Hair follicular keratinocyte (primary cell): ENCODE measurements around the gene KIAA0040. TPM values are rescaled to one million over a fixed set of nuclear protein-coding genes. Genes with fewer than 3 reads are reported as not detected.

Experiments used
- total RNA-seq: library from RNA; depleted of rRNA; stranded (reverse); fragments of >200 nt; gene quantifications from 2 replicates; pipeline ENCODE4 v1.2.3, GENCODE V29; 2015

Gene KIAA0040
- 39.3 and 54.7 TPM in 2 replicates for total RNA-seq

GRCh38 chr1:175192630-175193526 is at the start of gene KIAA0040:
Gene KIAA0040, minus strand, starts transcription at chr1:175192776. Its CDS starts 31,763 bp downstream, at chr1:175161013.

Other genes with a start within 250 kb of the KIAA0040 start
- 71.0 and 203 TPM in 2 replicates for gene CACYBP, start 192.8 kb downstream of the KIAA0040 start, total RNA-seq
- 16.9 and 20.1 TPM in 2 replicates for gene MRPS14, start 169.4 kb downstream of the KIAA0040 start, total RNA-seq
- gene TNN, start 124.9 kb downstream of the KIAA0040 start, total RNA-seq: not detected in 2 replicates